Epithelial cell of esophagus (primary cell): ENCODE data around the gene MT3.
"Not testable (repeated sequence)": the region's sequence is repeated elsewhere in the genome, so short reads cannot be mapped to it uniquely, and the experiment has no call there.

Experiments used
- DNase-seq: peaks from one replicate; pipeline ENCODE4 v3.0.0; 2010; ENCODE audit warnings: low read depth
- H3K4me3 ChIP-seq: 2 replicates; pipeline ENCODE4 v1.5.1; 2011; ENCODE audit warnings: mild to moderate bottlenecking, low read length, control low read depth
- CTCF ChIP-seq: IDR thresholded peaks from 2 replicates; pipeline ENCODE4 v1.5.1; 2011; ENCODE audit warnings: low read depth, mild to moderate bottlenecking, low read length, control low read depth, inconsistent platforms; ENCODE audit not compliant: insufficient read depth; ENCODE audit errors: missing control alignments

Gene MT3

DNA sequence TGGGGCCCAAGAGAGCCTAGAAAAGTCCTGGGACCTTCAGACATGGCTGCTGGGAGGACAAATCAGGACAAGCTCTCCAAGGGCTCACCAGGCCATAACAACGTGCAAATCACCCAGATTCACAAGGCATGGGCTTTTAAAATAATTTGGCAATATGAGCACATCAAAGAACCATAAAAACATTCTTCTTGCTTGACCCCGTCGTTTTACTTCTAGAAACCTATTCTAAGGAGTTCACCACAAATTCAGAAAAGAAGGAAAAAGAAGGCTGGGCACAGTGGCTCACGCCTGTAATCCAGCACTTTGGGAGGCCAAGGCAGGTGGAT lies 12.1 kb upstream of the MT3 start:
- TF ChIP-seq CTCF = no peak
- no peak for DNase-seq
- no peak overlapping the region for H3K4me3 ChIP-seq

GRCh38 chr16:56580391-56581048 lies 8.8 kb upstream of the MT3 start:
- DNase-seq = no peak
- H3K4me3 ChIP-seq = no peak overlapping the region
- no peak for TF ChIP-seq CTCF

DNA sequence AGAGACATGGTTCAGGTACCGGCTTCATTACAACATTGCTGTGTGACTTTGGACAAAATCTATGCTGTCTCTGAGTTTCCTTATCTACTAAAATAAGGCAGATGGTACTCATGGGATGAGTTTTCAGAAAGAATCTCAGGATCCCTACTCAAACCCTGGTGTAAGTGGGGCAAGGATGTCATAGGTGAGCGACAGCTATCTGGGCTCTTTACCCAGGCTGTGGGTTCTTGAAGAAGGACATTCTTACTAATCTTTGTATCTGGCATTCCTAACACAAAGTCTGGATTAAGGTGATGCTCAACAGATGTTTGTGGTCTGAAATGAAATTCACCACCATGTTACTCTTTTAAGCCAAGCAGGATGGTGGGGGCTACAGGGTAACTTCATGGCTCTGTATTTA lies 6.4 kb upstream of the MT3 start:
- DNase-seq, H3K4me3 ChIP-seq: not testable (repeated sequence)

DNA sequence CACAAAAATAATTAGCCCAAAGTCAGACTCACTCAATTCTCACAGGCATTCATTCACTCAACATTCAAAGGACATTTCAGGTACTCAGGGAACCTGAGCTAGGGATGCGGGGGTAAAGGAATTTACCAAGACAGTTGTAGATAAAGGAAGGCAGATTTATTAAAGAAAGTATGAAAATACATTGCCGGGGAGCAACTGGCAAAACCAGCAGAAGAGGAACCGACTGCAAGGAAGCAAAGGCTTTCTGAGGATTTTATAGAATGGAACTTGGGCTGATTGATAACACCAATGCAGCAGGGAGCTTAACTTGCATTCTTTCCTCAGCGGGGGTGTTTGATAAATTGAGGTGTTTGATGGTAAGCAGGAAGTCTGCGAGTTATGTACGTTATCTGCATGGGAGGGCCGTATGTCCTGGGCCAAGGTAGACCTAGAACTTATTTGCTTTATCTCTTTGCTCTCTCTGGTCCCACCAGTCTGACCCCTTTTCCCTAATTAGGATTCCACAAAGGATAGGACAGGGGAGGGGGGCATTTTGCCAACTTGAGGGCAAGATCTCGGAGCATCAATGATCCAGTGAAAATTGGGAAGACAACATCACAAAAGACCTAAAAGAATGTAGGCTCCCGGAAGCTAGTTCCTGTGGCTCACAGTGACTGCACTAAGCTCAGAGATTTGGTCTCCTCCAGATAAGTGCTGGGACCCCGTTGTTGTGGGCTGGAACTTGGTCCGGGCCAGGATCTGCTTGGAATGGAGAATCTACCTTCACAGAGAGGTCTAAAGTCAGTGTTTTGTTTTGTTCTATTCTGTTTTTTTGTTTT lies 5.8 kb upstream of the MT3 start:
- DNase-seq = no peak
- H3K4me3 ChIP-seq = no peak overlapping the region
- no peak for TF ChIP-seq CTCF

DNA sequence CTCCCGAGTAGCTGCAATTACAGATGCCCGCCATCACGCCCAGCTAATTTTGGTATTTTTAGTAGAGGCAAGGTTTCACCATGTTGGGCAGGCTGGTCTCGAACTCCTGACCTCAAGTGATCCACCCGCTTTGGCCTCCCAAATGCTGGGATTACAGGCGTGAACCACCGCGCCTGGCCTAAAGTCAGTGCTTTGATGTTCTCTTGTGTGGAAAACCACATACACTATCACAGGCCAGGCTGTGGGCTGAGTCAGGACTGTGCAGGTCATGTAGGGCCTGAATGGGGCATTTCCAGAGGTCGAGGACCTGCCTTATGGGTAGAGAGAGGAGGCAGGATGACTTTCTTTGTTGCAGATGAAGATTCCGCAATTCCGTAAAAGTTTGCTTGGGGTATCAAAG lies 5.1 kb upstream of the MT3 start:
- DNase-seq = no peak
- no peak overlapping the region for H3K4me3 ChIP-seq
- no peak for TF ChIP-seq CTCF

- no peak overlapping the region for H3K4me3 ChIP-seq
- TF ChIP-seq CTCF = no peak
- DNase-seq = no peak
These were observed 567 bp upstream of the MT3 start for GRCh38 chr16:56588781-56589140.

DNA sequence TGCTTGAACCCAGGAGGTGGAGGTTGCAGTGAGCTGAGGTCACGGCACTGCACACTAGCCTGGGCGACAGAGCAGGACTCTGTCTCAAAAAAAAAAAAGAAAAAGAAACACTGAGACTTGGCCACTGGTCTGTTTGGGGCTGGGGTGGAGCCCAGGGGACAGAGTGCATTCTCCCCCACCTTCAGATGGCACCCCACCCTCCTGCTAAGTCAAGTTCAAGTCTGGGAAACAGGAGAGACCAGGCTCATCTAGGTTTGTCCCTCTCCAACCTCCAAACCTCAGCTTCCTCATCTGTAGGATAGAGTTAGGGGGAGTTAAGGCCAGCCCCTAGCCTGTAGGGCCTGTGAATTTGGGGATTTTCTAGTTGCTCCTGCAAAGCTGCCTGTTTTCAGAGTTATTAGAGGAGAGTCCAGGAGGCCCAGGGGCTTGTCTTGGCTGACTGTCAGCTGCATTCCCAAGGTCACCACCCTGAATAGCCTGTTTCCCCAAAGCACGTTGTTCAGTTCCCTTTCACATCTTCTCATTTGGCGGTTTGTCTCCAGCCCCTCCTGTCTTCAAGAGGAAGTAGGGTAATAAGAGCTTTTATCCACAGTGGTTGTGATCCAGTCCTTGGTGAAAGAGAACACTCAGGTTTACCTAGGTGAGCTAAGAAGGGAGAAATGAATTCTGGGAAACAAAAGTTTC lies 2.2 kb downstream of the MT3 start:
- no peak for DNase-seq
- TF ChIP-seq CTCF = no peak
- H3K4me3 ChIP-seq = no peak overlapping the region
